Gastroesophageal sphincter (tissue), 3 donors: Measurements from ENCODE around the gene NPIPB6.
"Not testable (repeated sequence)": the region's sequence is repeated elsewhere in the genome, so short reads cannot be mapped to it uniquely, and the experiment has no call there.

Experiments used
- EP300 ChIP-seq: sonication (generic); formaldehyde crosslinking; IDR thresholded peaks from one replicate; pipeline ENCODE4 v1.6.1; 2017; ENCODE audit warnings: antibody characterized with exemption, mild to moderate bottlenecking
- POLR2A ChIP-seq, 2 donors: fragments of 450-650 bp; IDR thresholded peaks; one replicate each; pipeline ENCODE4 v1.6.1; 2017; ENCODE audit warnings: antibody characterized with exemption in 2 of 2, mild to moderate bottlenecking in 2 of 2, moderate library complexity in 1 of 2
- TF ChIP-seq, protein P1 (sequence below), 4 experiments: fragments of 200-600 bp in 2 of 4; fragments of 450-650 bp in 2 of 4; sonication (generic) in 1 of 4; IDR thresholded peaks; one replicate each; pipeline ENCODE4 v1.5.1; 2017 to 2019; ENCODE audit warnings: antibody characterized with exemption in 4 of 4, mild to moderate bottlenecking in 2 of 4, moderate library complexity in 2 of 4

- not testable (repeated sequence) for TF ChIP-seq EP300; POLR2A (IDR thresholded peaks at IDR 0.05)
- TF ChIP-seq, protein P1, sequence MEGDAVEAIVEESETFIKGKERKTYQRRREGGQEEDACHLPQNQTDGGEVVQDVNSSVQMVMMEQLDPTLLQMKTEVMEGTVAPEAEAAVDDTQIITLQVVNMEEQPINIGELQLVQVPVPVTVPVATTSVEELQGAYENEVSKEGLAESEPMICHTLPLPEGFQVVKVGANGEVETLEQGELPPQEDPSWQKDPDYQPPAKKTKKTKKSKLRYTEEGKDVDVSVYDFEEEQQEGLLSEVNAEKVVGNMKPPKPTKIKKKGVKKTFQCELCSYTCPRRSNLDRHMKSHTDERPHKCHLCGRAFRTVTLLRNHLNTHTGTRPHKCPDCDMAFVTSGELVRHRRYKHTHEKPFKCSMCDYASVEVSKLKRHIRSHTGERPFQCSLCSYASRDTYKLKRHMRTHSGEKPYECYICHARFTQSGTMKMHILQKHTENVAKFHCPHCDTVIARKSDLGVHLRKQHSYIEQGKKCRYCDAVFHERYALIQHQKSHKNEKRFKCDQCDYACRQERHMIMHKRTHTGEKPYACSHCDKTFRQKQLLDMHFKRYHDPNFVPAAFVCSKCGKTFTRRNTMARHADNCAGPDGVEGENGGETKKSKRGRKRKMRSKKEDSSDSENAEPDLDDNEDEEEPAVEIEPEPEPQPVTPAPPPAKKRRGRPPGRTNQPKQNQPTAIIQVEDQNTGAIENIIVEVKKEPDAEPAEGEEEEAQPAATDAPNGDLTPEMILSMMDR (IDR thresholded peaks at IDR 0.05) = not testable (repeated sequence)
These were observed 708 bp downstream of the NPIPB6 start for GRCh38 chr16:28362600-28362999.
